Spleen (tissue), 11 donors: Measurements from ENCODE around the gene SDK1. TPM values are rescaled to one million over a fixed set of nuclear protein-coding genes. Genes with fewer than 3 reads are reported as not detected.

Experiments used
- DNase-seq: peaks from one replicate; pipeline ENCODE4 v3.0.0-alpha.2; 2020
- H3K27ac ChIP-seq, 8 donors: fragments of 200-600 bp; sonication (generic) in 7 of 8; 1 replicate in 4 of 8; 2 replicates in 4 of 8; pipeline versions ENCODE4 v1.5.0 to v1.8.0; 2016 to 2021; ENCODE audit warnings: inconsistent platforms in 4 of 8, mild to moderate bottlenecking in 4 of 8, moderate library complexity in 1 of 8
- H3K27me3 ChIP-seq, 7 donors: fragments of 200-600 bp; sonication (generic) in 6 of 7; replicated peaks in 1 of 7; 1 replicate in 4 of 7; 2 replicates in 3 of 7; pipeline versions ENCODE4 v1.5.0 to v1.8.0; 2016 to 2021; ENCODE audit warnings: inconsistent platforms in 3 of 7, mild to moderate bottlenecking in 1 of 7
- H3K36me3 ChIP-seq, 6 donors: fragments of 200-600 bp; sonication (generic) in 5 of 6; 1 replicate in 4 of 6; 2 replicates in 2 of 6; pipeline versions ENCODE4 v1.5.0 to v1.8.0; 2016 to 2021; ENCODE audit warnings: inconsistent platforms in 2 of 6
- H3K4me1 ChIP-seq, 6 donors: fragments of 200-600 bp; sonication (generic) in 5 of 6; 1 replicate in 3 of 6; 2 replicates in 3 of 6; pipeline versions ENCODE4 v1.5.0 to v1.8.0; 2016 to 2021; ENCODE audit warnings: inconsistent platforms in 3 of 6
- H3K4me3 ChIP-seq, 8 donors: fragments of 200-600 bp; sonication (generic) in 7 of 8; 1 replicate in 4 of 8; 2 replicates in 4 of 8; pipeline versions ENCODE4 v1.5.0 to v1.8.0; 2016 to 2021; ENCODE audit warnings: inconsistent platforms in 4 of 8, mild to moderate bottlenecking in 4 of 8, moderate library complexity in 2 of 8
- H3K9me3 ChIP-seq, 8 donors: fragments of 200-600 bp; sonication (generic) in 7 of 8; 1 replicate in 4 of 8; 2 replicates in 4 of 8; pipeline versions ENCODE4 v1.5.0 to v1.8.0; 2016 to 2021; ENCODE audit warnings: inconsistent platforms in 4 of 8
- CTCF ChIP-seq, 11 experiments: fragments of 200-600 bp in 7 of 11; fragments of 450-650 bp in 4 of 11; sonication (generic) in 4 of 11; IDR thresholded peaks in 8 of 11; conservative IDR thresholded peaks in 3 of 11; 1 replicate in 7 of 11; 2 replicates in 4 of 11; pipeline versions ENCODE4 v1.4.0 to v1.8.0; 2016 to 2021; ENCODE audit warnings: antibody characterized with exemption in 11 of 11, inconsistent platforms in 4 of 11, mild to moderate bottlenecking in 1 of 11
- POLR2A ChIP-seq, 3 donors: fragments of 450-650 bp; IDR thresholded peaks; one replicate each; pipeline ENCODE4 v1.5.1; 2017; ENCODE audit warnings: antibody characterized with exemption in 3 of 3, mild to moderate bottlenecking in 1 of 3
- POLR2AphosphoS5 ChIP-seq, 3 donors: sonication (generic); formaldehyde crosslinking; IDR thresholded peaks; one replicate each; pipeline ENCODE4 v1.5.1; 2017; ENCODE audit warnings: antibody characterized with exemption in 3 of 3
- WGBS, 5 donors: extraction: QIAGEN DNeasy Blood & Tissue Kit in 3 of 5; methylation state at CpG; one replicate each; pipeline versions ENCODE4 v1.1.5 to v1.1.7; 2013 to 2018; 5-methylcytosine and 5-hydroxymethylcytosine counted together
- intact Hi-C: fragments of 100-400 bp; cut with DNase I; formaldehyde crosslinking; loops from one replicate; pipeline ENCODE4 v1.15.0; 2023; ENCODE audit warnings: low total_unique reads
- polyA plus RNA-seq, 3 donors: library from polyadenylated mRNA; stranded (reverse); fragments of 200-250 nt; gene quantifications; one replicate each; pipeline ENCODE4 v1.2.1, GENCODE V29; 2013
- total RNA-seq, 7 donors: library from RNA; depleted of rRNA in 3 of 7; stranded (reverse); fragments of >200 nt in 3 of 7; fragmentation: NEBNext Ultra II Directional in 4 of 7; extraction: Animal tissue kit (Norgen Biotek cat#: 25700) in 4 of 7; gene quantifications; one replicate each; pipeline versions ENCODE4 v1.1.0 to v1.2.1, GENCODE V29; 2016 to 2021
- donor health status: healthy with polysubstance abuse.
- donor health status: DM: no; HTN: no; CAD: no; lungs with moderate emphysema.
- donor health status: DM: no; HTN: no; CAD: no.
- donor health status: Bipolar disorder and iron deficiency.
- donor health status: healthy.
- donor health status: DM: no; HTN: no; CAD: no.
- donor health status: DM: yes; HTN: yes; CAD: no.

Gene SDK1
- total and polyA plus RNA-seq, 10 donors, result 3.2 to 54.1 (median 35.1) TPM

GRCh38 chr7:3771906-3772305 lies 470.9 kb downstream of the SDK1 start:
- TF ChIP-seq POLR2A (IDR thresholded peaks at IDR 0.05), result no peak
- TF ChIP-seq POLR2AphosphoS5 (IDR thresholded peaks at IDR 0.05), result no peak
- no peak for TF ChIP-seq CTCF (IDR thresholded peaks at IDR 0.05 in 8 of 11, conservative IDR thresholded peaks at IDR 0.05 in 3 of 11)
- Histone ChIP-seq H3K36me3 (no peaks in the 10 kb centered on the region), H3K4me1 (no peaks in the 10 kb centered on the region), H3K4me3 (no peak overlapping the region), H3K27me3 (no peaks in the 10 kb centered on the region), H3K27ac (no peak overlapping the region), H3K9me3 (peaks cover 0 to 6% (median 0%) of the 10 kb centered on the region in 8 donors)
- WGBS, 5 donors, result 50 to 72% (median 69%) methylated on average over 3 of the region's 3 CpGs
- DNase-seq, result no peak
- intact Hi-C loops, result no loop called here

GRCh38 chr7:3778345-3778744 lies 477.3 kb downstream of the SDK1 start:
- H3K9me3 ChIP-seq, result peaks cover 0 to 42% (median 30%) of the 10 kb centered on the region in 8 donors
- DNase-seq, result no peak
- no peaks in the 10 kb centered on the region for H3K4me1 ChIP-seq
- H3K27ac ChIP-seq, result no peak overlapping the region
- no peak for TF ChIP-seq POLR2A (IDR thresholded peaks at IDR 0.05)
- TF ChIP-seq CTCF (IDR thresholded peaks at IDR 0.05 in 8 of 11, conservative IDR thresholded peaks at IDR 0.05 in 3 of 11), result no peak
- no peak for TF ChIP-seq POLR2AphosphoS5 (IDR thresholded peaks at IDR 0.05)
- H3K27me3 ChIP-seq, result peaks cover 0 to 3% (median 0%) of the 10 kb centered on the region in 7 donors
- WGBS, 5 donors, result 90 to 94% (median 91%) methylated on average over 8 of the region's 8 CpGs
- H3K4me3 ChIP-seq, result no peak overlapping the region
- no peaks in the 10 kb centered on the region for H3K36me3 ChIP-seq
- intact Hi-C loops, result no loop called here

GRCh38 chr7:3780016-3780415 lies 479.0 kb downstream of the SDK1 start:
- Histone ChIP-seq H3K4me1 (no peaks in the 10 kb centered on the region), H3K4me3 (no peak overlapping the region), H3K9me3 (peaks cover 0 to 49% (median 30%) of the 10 kb centered on the region in 8 donors), H3K27me3 (peaks cover 0 to 3% (median 0%) of the 10 kb centered on the region in 7 donors), H3K27ac (no peak overlapping the region), H3K36me3 (no peaks in the 10 kb centered on the region)
- DNase-seq, result no peak
- WGBS, 5 donors, result 62 to 85% (median 74%) methylated on average over 2 of the region's 2 CpGs
- no peak for TF ChIP-seq CTCF (IDR thresholded peaks at IDR 0.05 in 8 of 11, conservative IDR thresholded peaks at IDR 0.05 in 3 of 11)
- no peak for TF ChIP-seq POLR2A (IDR thresholded peaks at IDR 0.05)
- TF ChIP-seq POLR2AphosphoS5 (IDR thresholded peaks at IDR 0.05), result no peak
- intact Hi-C loops, result no loop called here

- intact Hi-C loops, result no loop called here
- H3K4me3 ChIP-seq, result no peak overlapping the region
- H3K9me3 ChIP-seq, result peaks cover 0 to 49% (median 30%) of the 10 kb centered on the region in 8 donors
- no peak for DNase-seq
- peaks cover 0 to 3% (median 0%) of the 10 kb centered on the region in 7 donors for H3K27me3 ChIP-seq
- WGBS, 5 donors, result 64 to 86% (median 74%) methylated on average over 2 of the region's 2 CpGs
- H3K27ac ChIP-seq, result no peak overlapping the region
- TF ChIP-seq POLR2A (IDR thresholded peaks at IDR 0.05), result no peak
- no peak for TF ChIP-seq POLR2AphosphoS5 (IDR thresholded peaks at IDR 0.05)
- TF ChIP-seq CTCF (IDR thresholded peaks at IDR 0.05 in 8 of 11, conservative IDR thresholded peaks at IDR 0.05 in 3 of 11), result no peak
- H3K36me3 ChIP-seq, result no peaks in the 10 kb centered on the region
- no peaks in the 10 kb centered on the region for H3K4me1 ChIP-seq
Measured at GRCh38 chr7:3780525-3780924, 479.5 kb downstream of the SDK1 start.
